ENCODE measurements around the gene SUSD3. TPM values are rescaled to one million over a fixed set of nuclear protein-coding genes. Genes with fewer than 3 reads are reported as not detected.
"Not testable (repeated sequence)": the region's sequence is repeated elsewhere in the genome, so short reads cannot be mapped to it uniquely, and the experiment has no call there.

SUSD3 gene
- total RNA-seq, 2 donors from 2014 or later = 1.6 to 11.8 TPM

DNA sequence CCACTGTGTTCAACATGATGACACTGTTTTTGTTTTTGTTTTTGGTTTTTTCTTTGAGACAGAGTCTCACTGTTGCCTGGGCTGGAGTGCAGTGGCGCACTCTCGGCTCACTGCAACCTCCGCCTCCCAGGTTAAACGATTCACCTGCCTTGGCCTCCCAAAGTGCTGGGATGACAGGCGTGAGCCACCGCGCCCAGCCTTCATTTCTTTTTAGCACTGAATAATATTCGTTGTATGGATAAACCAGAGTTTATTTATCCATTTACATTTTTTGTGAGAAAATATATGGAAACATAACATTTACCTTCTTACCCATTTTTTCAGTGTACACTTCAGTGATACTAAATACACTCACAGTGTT is 41.8 kb downstream of the SUSD3 start:
- TF ChIP-seq, protein P1, sequence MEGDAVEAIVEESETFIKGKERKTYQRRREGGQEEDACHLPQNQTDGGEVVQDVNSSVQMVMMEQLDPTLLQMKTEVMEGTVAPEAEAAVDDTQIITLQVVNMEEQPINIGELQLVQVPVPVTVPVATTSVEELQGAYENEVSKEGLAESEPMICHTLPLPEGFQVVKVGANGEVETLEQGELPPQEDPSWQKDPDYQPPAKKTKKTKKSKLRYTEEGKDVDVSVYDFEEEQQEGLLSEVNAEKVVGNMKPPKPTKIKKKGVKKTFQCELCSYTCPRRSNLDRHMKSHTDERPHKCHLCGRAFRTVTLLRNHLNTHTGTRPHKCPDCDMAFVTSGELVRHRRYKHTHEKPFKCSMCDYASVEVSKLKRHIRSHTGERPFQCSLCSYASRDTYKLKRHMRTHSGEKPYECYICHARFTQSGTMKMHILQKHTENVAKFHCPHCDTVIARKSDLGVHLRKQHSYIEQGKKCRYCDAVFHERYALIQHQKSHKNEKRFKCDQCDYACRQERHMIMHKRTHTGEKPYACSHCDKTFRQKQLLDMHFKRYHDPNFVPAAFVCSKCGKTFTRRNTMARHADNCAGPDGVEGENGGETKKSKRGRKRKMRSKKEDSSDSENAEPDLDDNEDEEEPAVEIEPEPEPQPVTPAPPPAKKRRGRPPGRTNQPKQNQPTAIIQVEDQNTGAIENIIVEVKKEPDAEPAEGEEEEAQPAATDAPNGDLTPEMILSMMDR (IDR thresholded peaks at IDR 0.05) = no peak
- DNase-seq (ENCODE audit: low spot score) = no peak
- H3K27me3 ChIP-seq = no peaks in the 10 kb centered on the region
- no peaks in the 10 kb centered on the region for H3K9me3 ChIP-seq
- H3K27ac ChIP-seq = no peak overlapping the region
- peaks cover 0 to 33% of the 10 kb centered on the region in 2 donors for H3K4me1 ChIP-seq
- no peak overlapping the region for H3K4me3 ChIP-seq
- H3K36me3 ChIP-seq = no peaks in the 10 kb centered on the region

DNA sequence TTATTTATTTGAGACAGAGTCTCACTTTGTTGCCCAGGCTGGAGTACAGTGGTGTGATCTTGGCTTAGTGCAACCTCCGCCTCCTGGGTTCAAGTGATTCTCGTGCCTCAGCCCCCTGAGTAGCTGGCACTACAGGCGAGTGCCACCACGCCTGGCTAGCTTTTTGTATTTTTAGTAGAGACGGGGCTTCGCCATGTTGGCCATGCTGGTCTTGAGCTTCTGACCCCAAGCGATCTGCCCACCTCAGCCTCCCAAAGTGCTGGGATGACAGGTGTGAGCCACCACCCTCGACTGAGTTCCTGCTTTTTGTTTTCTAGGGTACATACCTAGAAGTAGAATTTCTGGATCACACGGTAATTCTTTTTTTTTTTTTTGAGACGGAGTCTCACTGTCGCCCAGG is 42.6 kb downstream of the SUSD3 start:
- DNase-seq (ENCODE audit: low spot score); H3K36me3 ChIP-seq; H3K4me3 ChIP-seq; H3K27me3 ChIP-seq; H3K9me3 ChIP-seq; H3K27ac ChIP-seq: not testable (repeated sequence)
- H3K4me1 ChIP-seq = peaks cover 0 to 33% of the 10 kb centered on the region in 2 donors

DNA sequence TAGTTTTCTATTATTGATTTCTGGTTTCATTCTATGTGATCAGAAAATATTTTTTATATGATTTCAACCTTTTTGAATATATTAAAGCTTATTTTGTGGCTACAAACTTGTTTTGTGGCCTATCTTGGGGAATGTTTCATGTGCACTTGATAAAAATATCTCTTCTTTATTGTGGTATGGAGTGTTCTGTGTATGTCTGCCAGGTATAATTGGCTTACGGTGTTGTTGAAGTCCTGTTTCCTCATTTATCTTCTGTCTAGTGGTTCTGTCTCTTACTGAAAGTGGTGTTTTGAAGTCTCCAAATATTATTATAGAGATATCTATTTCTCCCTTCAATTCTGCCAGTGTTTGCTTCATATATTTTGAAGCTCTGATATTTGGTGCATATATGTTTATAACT is 47.1 kb downstream of the SUSD3 start:
- no peak overlapping the region for H3K4me3 ChIP-seq
- no peaks in the 10 kb centered on the region for H3K27me3 ChIP-seq
- peaks cover 0 to 10% of the 10 kb centered on the region in 2 donors for H3K4me1 ChIP-seq
- no peak for DNase-seq (ENCODE audit: low spot score)
- H3K36me3 ChIP-seq = peaks cover 15% of the 10 kb centered on the region
- H3K9me3 ChIP-seq = no peaks in the 10 kb centered on the region
- H3K27ac ChIP-seq = no peak overlapping the region
- TF ChIP-seq, protein P1 (IDR thresholded peaks at IDR 0.05) = no peak

DNA sequence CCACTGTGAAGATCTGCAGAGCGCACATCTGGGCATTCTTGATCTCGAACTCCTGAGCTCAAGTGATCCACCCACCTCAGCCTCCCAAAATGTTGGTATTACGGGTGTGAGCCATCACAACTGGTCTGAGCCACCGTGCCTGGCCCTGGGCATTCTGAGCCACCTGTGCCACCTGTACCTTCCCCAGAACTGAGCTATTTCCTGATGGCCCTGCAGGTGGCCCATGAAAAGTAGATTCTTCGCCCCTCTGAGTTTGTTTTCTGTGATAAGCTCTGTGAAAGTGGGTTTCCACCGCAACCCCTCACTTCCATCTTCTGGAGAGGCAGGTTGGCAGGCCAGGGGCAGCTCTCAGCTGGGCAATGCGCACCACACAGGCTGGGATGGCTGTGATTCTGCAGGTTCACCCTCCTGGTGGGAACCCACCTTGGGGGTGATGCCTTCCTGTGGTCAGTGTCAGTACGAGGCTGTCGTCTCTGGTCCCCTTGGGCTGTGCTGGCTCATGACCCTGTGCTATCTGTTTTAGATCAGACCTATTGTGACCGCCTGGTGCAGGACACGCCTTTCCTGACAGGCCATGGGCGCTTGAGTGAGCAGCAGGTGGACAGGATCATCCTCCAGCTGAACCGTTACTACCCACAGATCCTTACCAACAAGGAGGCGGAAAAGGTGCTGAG is 48.8 kb downstream of the SUSD3 start:
- Histone ChIP-seq H3K27ac (no peak overlapping the region), H3K27me3 (no peaks in the 10 kb centered on the region), H3K9me3 (no peaks in the 10 kb centered on the region), H3K4me3 (no peak overlapping the region), H3K4me1 (peaks cover 0 to 10% of the 10 kb centered on the region in 2 donors), H3K36me3 (peaks cover 25% of the 10 kb centered on the region)
- TF ChIP-seq, protein P1 (IDR thresholded peaks at IDR 0.05) = no peak
- DNase-seq (ENCODE audit: low spot score) = no peak

DNA sequence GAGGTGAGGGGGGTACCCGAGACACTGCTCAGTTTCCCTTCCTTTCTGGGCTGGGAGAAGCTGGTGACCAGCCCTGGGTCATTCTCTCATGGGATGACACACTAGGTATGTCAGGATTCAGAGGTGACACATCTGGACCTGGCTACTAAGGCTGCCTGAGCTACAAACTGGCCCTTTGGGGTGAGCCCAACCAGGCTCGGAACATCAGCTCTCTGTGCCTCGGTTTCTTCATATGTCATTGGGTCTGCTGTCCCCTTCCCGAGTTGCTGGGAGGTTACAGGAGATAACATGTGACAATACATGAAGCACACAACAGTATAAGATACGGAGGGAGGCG is 49.3 kb downstream of the SUSD3 start:
- no peak overlapping the region for H3K4me3 ChIP-seq
- peaks cover 25% of the 10 kb centered on the region for H3K36me3 ChIP-seq
- no peaks in the 10 kb centered on the region for H3K27me3 ChIP-seq
- H3K9me3 ChIP-seq = no peaks in the 10 kb centered on the region
- no peak for DNase-seq (ENCODE audit: low spot score)
- peaks cover 0 to 10% of the 10 kb centered on the region in 2 donors for H3K4me1 ChIP-seq
- no peak overlapping the region for H3K27ac ChIP-seq
- TF ChIP-seq, protein P1 (IDR thresholded peaks at IDR 0.05) = no peak

DNA sequence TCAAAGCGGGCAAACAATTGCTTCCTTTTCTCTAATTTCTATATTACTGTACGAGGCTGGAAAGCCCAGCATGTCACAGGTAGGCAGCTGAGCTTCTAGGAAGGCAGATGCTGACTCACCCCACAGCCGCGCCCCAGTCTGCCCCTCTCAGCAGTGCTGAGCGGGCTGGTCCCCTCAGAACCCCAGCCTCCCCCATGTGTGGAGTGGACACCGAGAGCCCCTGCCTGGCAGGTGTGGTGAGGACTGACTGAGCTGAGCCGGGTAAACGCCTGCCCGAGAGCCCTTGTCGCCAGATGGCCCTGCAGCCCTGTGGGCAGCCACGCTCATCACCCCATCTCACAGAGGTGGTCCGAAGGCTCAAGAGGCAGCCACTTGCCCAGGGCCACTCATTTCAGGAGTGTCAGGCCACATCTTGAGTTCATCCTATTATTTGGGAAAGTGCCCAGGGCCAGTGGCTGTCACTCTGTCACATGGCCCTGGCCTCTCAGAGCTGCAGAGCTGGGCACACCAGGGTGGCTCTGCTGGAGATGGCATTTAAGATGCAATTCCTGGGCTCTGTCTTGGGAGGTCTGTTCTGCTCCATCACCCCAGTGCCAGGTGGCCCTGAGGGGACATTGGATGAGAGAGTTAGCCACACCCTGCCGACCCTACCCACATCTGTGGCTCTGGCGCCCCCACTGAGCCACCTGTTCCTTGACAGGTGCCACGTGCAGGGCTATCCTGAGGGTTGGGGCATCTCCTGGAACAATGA is 50.0 kb downstream of the SUSD3 start:
- no peaks in the 10 kb centered on the region for H3K27me3 ChIP-seq
- no peaks in the 10 kb centered on the region for H3K9me3 ChIP-seq
- DNase-seq (ENCODE audit: low spot score) = no peak
- TF ChIP-seq, protein P1 (IDR thresholded peaks at IDR 0.05) = no peak
- peaks cover 0 to 10% of the 10 kb centered on the region in 2 donors for H3K4me1 ChIP-seq
- H3K4me3 ChIP-seq = no peak overlapping the region
- H3K36me3 ChIP-seq = peaks cover 30% of the 10 kb centered on the region
- no peak overlapping the region for H3K27ac ChIP-seq
